ENCODE data around the gene MRM2. TPM values are rescaled to one million over a fixed set of nuclear protein-coding genes. Genes with fewer than 3 reads are reported as not detected.

The MRM2 gene
- total RNA-seq, 2 donors from 2014 or later: 13.2 to 13.7 TPM

DNA sequence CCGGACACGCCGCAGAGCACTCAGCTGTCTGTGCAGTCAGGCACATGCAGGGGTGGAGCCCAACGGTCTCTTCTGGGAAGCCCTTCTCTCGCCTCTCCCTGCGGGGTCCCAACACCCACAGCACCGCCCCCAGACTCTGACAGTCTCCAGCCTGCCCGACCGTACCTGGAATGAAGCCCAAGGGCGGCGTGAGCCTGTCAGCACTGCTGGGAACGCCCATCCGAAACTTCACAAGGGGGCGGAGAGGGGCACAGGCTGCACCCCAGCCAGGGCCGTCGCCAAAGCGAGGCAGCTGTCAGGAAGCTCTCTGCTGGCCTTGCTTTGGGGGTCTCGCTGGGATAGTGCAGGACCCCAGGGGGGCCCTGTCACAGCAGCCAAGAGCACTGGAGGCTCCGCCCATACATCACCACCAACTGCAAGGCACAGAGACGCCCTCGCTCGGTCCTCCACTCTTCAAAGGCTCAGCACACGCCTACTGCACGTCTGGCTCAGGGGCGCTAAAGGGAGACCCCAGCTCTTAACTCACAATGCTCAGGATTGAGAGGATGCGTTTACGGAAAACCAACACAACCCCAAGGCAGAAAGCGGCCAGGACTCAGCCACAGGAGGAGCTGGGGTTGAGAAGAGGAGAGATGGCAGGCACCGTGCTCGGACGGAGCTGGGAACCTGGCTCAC is 40.2 kb downstream of the MRM2 start:
- H3K9me3 ChIP-seq: no peaks in the 10 kb centered on the region
- H3K4me1 ChIP-seq: peaks cover 0 to 10% of the 10 kb centered on the region in 2 donors
- H3K27ac ChIP-seq: no peak overlapping the region
- H3K36me3 ChIP-seq: peaks cover 14% of the 10 kb centered on the region
- no peaks in the 10 kb centered on the region for H3K27me3 ChIP-seq
- no peak overlapping the region for H3K4me3 ChIP-seq
- TF ChIP-seq, protein P1, sequence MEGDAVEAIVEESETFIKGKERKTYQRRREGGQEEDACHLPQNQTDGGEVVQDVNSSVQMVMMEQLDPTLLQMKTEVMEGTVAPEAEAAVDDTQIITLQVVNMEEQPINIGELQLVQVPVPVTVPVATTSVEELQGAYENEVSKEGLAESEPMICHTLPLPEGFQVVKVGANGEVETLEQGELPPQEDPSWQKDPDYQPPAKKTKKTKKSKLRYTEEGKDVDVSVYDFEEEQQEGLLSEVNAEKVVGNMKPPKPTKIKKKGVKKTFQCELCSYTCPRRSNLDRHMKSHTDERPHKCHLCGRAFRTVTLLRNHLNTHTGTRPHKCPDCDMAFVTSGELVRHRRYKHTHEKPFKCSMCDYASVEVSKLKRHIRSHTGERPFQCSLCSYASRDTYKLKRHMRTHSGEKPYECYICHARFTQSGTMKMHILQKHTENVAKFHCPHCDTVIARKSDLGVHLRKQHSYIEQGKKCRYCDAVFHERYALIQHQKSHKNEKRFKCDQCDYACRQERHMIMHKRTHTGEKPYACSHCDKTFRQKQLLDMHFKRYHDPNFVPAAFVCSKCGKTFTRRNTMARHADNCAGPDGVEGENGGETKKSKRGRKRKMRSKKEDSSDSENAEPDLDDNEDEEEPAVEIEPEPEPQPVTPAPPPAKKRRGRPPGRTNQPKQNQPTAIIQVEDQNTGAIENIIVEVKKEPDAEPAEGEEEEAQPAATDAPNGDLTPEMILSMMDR (IDR thresholded peaks at IDR 0.05): no peak
- DNase-seq (ENCODE audit: low spot score): no peak

DNA sequence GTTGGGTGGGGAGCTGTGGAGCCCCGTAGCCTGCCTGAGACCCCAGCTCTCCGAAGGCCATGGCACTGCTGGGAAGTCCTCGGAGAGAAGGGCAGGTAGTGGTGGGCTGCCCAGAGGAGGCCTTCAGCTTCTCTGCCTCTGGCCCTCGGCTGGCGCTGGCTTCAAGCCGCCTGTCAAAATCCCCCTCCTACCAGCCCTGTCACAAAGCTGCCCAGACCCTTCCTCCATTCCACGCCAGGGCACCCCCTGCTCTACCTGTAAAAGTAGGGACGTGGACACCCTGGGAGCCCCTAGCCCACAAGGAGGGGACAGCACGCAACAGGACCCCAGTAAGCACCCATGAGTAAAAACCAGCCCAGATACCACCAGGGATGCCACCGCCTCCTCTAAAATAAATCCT is 40.9 kb downstream of the MRM2 start:
- TF ChIP-seq, protein P1 (IDR thresholded peaks at IDR 0.05): no peak
- Histone ChIP-seq H3K27ac (no peak overlapping the region), H3K9me3 (no peaks in the 10 kb centered on the region), H3K4me3 (no peak overlapping the region), H3K36me3 (peaks cover 14% of the 10 kb centered on the region), H3K27me3 (no peaks in the 10 kb centered on the region), H3K4me1 (peaks cover 0 to 17% of the 10 kb centered on the region in 2 donors)
- DNase-seq (ENCODE audit: low spot score): no peak

DNA sequence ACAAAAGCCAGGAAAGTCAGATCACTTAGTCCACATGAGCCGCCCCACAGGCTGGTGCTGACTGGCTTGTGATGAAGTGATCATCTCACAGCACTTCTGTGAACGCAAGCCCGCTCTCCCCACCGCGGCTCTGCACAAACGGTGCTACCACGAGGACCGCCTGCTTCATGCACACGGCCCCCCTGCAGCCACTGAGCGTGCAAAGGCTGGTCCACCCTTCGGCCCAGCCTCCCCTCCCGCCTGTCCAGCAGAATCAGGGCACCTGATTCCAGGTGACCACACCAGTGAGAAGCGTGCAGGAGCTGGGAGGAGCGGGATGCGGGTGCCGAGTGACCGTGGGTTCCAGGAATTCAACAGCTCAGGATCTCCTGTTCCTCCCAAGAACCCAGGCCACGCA is 41.4 kb downstream of the MRM2 start:
- DNase-seq (ENCODE audit: low spot score): no peak
- Histone ChIP-seq H3K9me3 (no peaks in the 10 kb centered on the region), H3K4me3 (no peak overlapping the region), H3K36me3 (peaks cover 14% of the 10 kb centered on the region), H3K4me1 (peaks cover 0 to 21% of the 10 kb centered on the region in 2 donors), H3K27me3 (no peaks in the 10 kb centered on the region), H3K27ac (no peak overlapping the region)
- TF ChIP-seq, protein P1 (IDR thresholded peaks at IDR 0.05): no peak

DNA sequence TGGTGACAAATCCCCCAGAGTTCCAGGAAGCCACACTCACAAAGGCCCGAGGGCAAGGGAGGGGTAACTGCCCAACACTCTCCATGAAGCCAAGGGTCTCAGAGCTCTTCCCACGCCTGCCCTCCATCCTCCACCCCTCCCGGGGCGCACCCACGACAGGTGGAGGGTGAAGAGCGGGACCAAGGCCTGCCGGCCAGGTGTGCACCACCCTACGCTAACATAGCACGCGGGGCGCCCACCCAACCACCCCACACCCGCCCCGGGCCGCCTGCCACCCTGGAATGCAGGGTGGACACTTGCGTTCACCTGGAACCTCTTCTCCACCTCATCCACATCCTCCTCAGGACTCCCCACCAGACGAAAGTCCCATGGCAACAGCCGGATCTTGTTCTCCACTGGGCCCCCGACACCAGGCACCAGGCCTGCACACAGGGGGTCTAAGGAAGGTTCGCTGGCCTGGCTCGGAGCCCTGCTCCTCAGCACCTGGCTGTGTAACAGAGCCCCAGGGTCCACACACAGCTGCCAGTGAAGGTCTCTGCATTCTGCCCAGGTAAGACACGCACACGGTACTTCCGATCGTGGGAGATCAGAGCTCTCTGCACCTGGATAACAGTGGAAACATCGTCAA is 41.9 kb downstream of the MRM2 start:
- DNase-seq (ENCODE audit: low spot score): no peak
- TF ChIP-seq, protein P1 (IDR thresholded peaks at IDR 0.05): no peak
- peaks cover 0 to 21% of the 10 kb centered on the region in 2 donors for H3K4me1 ChIP-seq
- no peaks in the 10 kb centered on the region for H3K9me3 ChIP-seq
- H3K36me3 ChIP-seq: peaks cover 14% of the 10 kb centered on the region
- no peak overlapping the region for H3K4me3 ChIP-seq
- H3K27me3 ChIP-seq: no peaks in the 10 kb centered on the region
- no peak overlapping the region for H3K27ac ChIP-seq

DNA sequence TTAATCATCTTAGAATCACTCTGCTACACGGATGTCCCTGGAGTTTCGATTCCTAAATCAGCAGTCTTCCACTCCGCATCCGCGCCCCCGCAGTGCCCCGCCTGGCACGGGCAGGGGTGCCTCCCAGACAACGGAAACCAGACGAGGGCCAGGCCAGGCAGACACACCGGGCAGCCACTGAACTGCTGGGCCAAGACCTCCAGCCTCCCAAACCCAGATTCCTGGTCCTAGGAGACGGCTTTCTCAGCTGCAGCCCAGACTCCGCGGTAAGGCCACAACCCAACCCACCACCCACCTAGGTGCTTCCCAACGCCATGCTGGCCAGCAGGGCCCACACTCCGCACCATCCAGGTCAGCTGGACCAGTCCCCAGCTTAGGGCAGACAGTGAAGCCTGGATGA is 42.5 kb downstream of the MRM2 start:
- no peaks in the 10 kb centered on the region for H3K27me3 ChIP-seq
- no peaks in the 10 kb centered on the region for H3K9me3 ChIP-seq
- H3K36me3 ChIP-seq: peaks cover 14% of the 10 kb centered on the region
- TF ChIP-seq, protein P1 (IDR thresholded peaks at IDR 0.05): no peak
- no peak overlapping the region for H3K27ac ChIP-seq
- peaks cover 0 to 21% of the 10 kb centered on the region in 2 donors for H3K4me1 ChIP-seq
- no peak for DNase-seq (ENCODE audit: low spot score)
- no peak overlapping the region for H3K4me3 ChIP-seq
